Adipocyte (in vitro differentiated cells): ENCODE results near the gene TDRD12.
"Not testable (repeated sequence)": the region's sequence is repeated elsewhere in the genome, so short reads cannot be mapped to it uniquely, and the experiment has no call there.

Experiments
- DNase-seq: peaks from one replicate; pipeline ENCODE4 v3.0.0-alpha.2; 2015; ENCODE audit warnings: low read depth
- H3K27me3 ChIP-seq: replicated peaks from 2 replicates; pipeline ENCODE4 v1.7.0; 2013; ENCODE audit warnings: mild to moderate bottlenecking, low read length, moderate library complexity; ENCODE audit not compliant: control insufficient read depth, insufficient read depth
- H3K36me3 ChIP-seq: 2 replicates; pipeline ENCODE4 v1.7.0; 2013; ENCODE audit warnings: low read length, mild to moderate bottlenecking, moderate library complexity; ENCODE audit not compliant: control insufficient read depth, insufficient read depth, severe bottlenecking
- H3K4me1 ChIP-seq: 2 replicates; pipeline ENCODE4 v1.7.0; 2013; ENCODE audit warnings: mild to moderate bottlenecking, low read length, moderate library complexity; ENCODE audit not compliant: control insufficient read depth, insufficient read depth
- H3K4me3 ChIP-seq: 2 replicates; pipeline ENCODE4 v1.7.0; 2013; ENCODE audit warnings: mild to moderate bottlenecking, low read length, moderate library complexity
- H3K9ac ChIP-seq: 2 replicates; pipeline ENCODE4 v1.7.0; 2013; ENCODE audit warnings: mild to moderate bottlenecking, low read length, moderate library complexity
- H3K9me3 ChIP-seq: 2 replicates; pipeline ENCODE4 v1.7.0; 2013; ENCODE audit warnings: mild to moderate bottlenecking, low read length, moderate library complexity; ENCODE audit not compliant: control insufficient read depth

TDRD12 gene

DNA sequence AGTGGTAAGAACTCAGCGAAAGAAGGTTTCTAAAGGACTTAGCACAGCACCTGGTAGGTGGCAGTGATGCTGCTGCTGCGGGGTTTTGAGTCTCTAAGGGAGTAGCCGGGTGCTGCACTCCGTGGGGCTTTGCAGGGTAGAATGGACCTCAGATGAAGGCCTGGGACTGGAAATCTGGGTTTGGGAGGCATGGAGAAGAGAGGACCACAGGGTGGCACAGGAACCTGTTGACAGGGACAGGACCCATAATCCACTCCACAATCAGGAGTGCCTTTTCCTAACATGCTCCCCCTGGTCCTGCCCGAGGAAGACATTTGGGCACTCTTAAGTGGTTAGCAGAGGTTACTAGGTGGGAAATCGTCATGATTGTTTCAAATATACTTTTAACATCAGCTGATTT lies 29.8 kb downstream of the TDRD12 start:
- Histone ChIP-seq H3K4me3 (no peak overlapping the region), H3K9me3 (no peaks in the 10 kb centered on the region), H3K9ac (no peak overlapping the region), H3K36me3 (no peaks in the 10 kb centered on the region), H3K4me1 (no peaks in the 10 kb centered on the region), H3K27me3 (peaks cover 32% of the 10 kb centered on the region)
- DNase-seq = no peak

DNA sequence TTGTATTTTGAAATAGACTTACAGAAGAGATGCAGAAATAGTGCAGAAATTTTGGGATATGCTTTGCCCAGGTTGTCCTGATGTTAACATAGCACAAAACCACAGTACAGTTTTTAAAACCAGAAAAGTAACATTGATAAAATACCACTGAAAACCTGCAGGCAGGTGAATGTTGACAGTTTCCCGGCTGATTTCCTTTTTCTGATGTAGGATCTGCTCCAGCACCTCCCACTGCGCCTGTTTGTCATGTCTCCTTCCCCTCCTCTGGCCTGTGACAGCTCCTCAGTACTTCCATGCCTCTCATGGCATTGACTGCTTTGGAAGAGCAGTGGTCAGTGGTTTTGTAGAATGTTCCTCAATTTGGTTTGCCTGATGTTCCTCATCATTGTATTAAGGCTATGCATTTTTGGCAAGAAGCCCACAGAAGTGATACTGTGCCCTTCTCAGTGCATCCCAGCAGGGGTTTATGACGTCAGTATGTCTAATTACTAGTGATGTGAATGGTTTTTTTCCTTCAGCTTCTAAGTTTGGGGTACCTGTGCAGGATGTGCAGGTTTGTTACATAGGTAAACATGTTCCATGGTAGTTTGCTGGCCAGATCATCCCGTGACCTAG lies 31.0 kb downstream of the TDRD12 start:
- no peak for DNase-seq
- H3K9me3 ChIP-seq = no peaks in the 10 kb centered on the region
- H3K4me3 ChIP-seq = no peak overlapping the region
- H3K36me3 ChIP-seq = no peaks in the 10 kb centered on the region
- no peaks in the 10 kb centered on the region for H3K4me1 ChIP-seq
- H3K27me3 ChIP-seq = peaks cover 27% of the 10 kb centered on the region
- H3K9ac ChIP-seq = no peak overlapping the region

DNA sequence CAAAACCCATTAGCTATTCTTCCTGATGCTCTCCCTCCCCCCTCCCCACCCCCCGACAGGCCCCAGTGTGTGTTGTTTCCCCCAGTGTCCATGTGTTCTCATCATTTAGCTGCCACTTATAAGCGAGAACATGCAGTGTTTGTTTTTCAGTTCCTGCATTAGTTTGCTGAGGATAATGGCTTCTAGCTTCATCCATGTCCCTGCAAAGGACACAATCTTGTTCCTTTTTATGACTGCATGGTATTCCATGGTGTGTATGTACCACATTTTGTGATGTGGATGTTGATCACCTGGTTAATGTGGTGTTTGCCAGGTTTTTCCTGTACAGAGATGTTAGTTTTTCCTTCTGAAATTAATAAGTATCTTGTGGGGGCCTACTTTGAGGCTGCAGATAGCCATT lies 31.5 kb downstream of the TDRD12 start:
- Histone ChIP-seq H3K9me3 (no peaks in the 10 kb centered on the region), H3K4me1 (no peaks in the 10 kb centered on the region), H3K27me3 (peaks cover 26% of the 10 kb centered on the region), H3K9ac (no peak overlapping the region), H3K36me3 (no peaks in the 10 kb centered on the region), H3K4me3 (no peak overlapping the region)
- no peak for DNase-seq

DNA sequence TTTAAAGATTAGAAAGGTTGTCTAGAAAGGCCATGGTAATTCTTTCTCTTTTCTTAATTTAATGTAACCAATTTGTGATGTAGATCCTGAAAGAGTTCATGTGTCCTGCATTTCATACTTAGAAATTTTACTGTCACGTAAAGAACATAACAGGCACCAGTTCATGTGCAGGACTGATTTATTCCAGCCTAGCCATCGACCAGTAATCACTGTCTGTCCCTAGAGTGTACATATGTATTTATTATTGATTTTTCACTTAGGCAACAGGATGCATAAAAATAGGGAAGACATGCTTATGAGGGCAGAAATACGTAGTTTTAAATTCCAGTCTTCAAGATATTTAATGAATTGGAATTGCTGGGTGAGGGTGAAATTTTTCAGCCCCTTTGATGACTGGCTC lies 37.6 kb downstream of the TDRD12 start:
- no peak for DNase-seq
- H3K9ac ChIP-seq = no peak overlapping the region
- H3K36me3 ChIP-seq = no peaks in the 10 kb centered on the region
- no peaks in the 10 kb centered on the region for H3K9me3 ChIP-seq
- H3K27me3 ChIP-seq = no peaks in the 10 kb centered on the region
- H3K4me1 ChIP-seq = no peaks in the 10 kb centered on the region
- no peak overlapping the region for H3K4me3 ChIP-seq

DNA sequence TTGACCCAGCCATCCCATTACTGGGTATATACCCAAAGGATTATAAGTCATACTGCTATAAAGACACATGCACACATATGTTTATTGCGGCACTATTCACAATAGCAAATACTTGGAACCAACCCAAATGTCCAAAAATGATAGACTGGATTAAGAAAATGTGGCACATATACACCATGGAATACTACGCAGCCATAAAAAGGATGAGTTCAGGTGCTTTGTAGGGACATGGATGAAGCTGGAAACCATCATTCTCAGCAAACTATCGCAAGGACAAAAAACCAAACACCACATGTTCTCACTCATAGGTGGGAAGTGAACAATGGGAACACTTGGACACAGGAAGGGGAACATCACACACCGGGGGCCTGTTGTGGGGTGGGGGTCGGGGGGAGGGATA lies 45.8 kb downstream of the TDRD12 start:
- not testable (repeated sequence) for H3K9ac ChIP-seq, H3K27me3 ChIP-seq, H3K4me3 ChIP-seq, H3K36me3 ChIP-seq, H3K4me1 ChIP-seq, H3K9me3 ChIP-seq, DNase-seq

DNA sequence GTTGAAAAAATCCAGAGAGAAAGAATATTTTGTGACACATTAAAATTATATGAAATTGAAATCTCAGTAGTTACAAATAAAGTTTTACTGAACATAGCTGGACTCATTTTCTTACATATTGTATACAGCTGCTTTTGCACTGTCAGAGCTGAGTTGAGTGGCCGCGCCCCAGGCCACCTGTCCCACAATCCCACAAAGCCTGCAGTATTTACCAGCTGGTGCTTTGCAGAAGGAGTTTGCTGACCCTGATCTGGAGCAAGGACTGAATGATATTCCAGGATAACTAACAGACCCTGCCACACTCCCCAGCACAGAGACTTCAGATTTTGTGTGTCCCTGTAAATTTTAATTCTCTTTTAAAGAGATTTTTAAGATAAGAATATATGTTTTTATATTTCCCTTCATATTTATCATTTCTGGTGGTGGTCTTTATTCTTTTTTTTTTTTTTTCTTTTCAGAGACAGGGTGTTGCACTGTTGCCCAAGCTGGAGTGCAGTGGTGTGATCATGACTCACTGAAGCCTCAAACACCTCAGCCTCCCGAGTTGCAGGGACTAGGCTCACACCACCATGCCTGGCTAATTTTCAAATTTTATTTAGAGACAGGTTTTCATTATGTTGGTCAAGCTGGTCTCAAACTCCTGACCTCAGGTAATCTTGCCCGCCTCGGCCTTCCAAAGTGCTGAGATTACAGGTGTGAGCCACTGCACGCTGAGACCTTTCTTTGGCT lies 48.5 kb downstream of the TDRD12 start:
- Histone ChIP-seq H3K4me3 (no peak overlapping the region), H3K4me1 (no peaks in the 10 kb centered on the region), H3K9ac (no peak overlapping the region), H3K27me3 (peaks cover 3% of the 10 kb centered on the region), H3K9me3 (peaks cover 4% of the 10 kb centered on the region), H3K36me3 (no peaks in the 10 kb centered on the region)
- DNase-seq = no peak

DNA sequence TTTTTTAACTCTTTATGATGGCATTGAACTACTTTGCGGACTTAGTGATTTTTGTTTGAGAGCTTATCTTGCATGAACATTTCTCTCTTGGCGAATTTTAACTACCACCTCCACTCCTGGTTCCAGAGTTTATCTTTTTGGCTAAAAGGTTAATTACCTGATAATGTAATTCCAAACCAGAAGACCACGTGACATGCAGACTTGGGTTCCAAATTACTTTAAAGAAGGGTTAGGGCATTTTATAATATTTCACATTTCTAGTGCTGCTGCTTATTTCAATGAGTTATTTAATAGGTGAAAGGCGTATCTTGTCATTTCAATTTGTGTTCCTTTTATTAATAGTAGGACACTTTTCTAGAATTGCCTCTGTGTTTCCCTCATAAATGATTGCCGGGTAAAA lies 52.0 kb downstream of the TDRD12 start:
- no peak for DNase-seq
- no peak overlapping the region for H3K9ac ChIP-seq
- no peaks in the 10 kb centered on the region for H3K4me1 ChIP-seq
- peaks cover 4% of the 10 kb centered on the region for H3K9me3 ChIP-seq
- H3K36me3 ChIP-seq = no peaks in the 10 kb centered on the region
- no peak overlapping the region for H3K4me3 ChIP-seq
- H3K27me3 ChIP-seq = no peaks in the 10 kb centered on the region

DNA sequence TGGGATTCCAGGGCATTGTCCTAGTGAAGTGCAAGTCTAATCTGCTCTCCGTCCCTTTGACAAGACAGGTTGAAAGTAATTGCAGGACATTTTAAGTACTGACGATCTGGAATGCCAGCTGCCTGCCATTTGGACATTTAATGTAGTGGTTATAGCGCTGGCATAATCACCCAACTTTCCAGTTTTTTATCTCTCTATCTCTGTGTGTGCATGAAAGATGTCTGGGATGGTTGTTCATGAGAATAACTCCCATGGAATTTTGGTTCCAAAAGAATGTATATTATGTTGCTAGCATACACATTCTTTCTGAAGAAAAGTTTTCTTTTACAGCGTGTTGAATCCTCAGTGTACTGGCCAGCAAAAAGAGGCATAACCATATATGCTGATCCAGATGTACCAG lies 53.6 kb downstream of the TDRD12 start:
- Histone ChIP-seq H3K4me1 (no peaks in the 10 kb centered on the region), H3K9me3 (peaks cover 4% of the 10 kb centered on the region), H3K9ac (no peak overlapping the region), H3K36me3 (no peaks in the 10 kb centered on the region), H3K4me3 (no peak overlapping the region), H3K27me3 (no peaks in the 10 kb centered on the region)
- peak; percentile 15 for DNase-seq

DNA sequence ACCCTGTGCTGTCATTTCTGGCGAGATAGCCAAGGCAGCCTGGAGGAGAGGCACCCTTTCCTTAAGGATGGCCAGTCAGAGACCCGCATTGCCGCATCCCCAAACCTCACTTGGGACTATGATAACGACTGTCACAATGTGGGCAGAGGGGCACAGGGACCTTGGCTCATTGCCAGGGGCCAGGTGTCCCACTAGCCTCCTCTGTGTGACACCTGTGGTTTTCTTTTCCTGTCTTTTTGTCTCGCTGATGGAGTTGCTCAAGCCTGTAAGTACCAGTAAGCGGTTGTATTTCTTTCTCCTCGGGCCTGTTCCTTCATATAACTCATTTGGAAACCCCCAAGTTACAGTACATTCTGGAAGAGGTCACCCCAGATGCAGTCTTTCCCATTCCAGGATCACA lies 59.5 kb downstream of the TDRD12 start:
- H3K4me1 ChIP-seq = no peaks in the 10 kb centered on the region
- no peaks in the 10 kb centered on the region for H3K36me3 ChIP-seq
- no peak for DNase-seq
- no peak overlapping the region for H3K4me3 ChIP-seq
- no peak overlapping the region for H3K9ac ChIP-seq
- no peaks in the 10 kb centered on the region for H3K27me3 ChIP-seq
- peaks cover 11% of the 10 kb centered on the region for H3K9me3 ChIP-seq

DNA sequence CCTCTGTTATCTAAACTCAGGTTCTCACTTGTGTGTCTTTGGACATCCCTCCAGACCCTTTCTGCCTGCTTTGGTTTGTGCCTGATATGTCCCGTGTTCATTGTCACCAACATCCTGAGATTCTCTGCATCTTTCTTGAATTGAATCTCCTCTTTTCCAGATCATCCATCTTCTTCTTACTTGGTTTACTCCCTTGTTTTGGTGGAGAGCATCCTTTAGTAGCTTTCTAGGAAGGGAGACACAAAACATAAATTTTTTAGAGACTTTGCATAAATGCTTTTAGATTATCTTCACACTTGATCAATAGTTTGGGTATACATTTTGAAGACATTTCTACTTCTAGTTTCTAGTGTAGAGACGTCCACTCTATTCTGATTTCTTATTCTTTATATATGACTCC lies 61.7 kb downstream of the TDRD12 start:
- no peaks in the 10 kb centered on the region for H3K4me1 ChIP-seq
- no peaks in the 10 kb centered on the region for H3K36me3 ChIP-seq
- no peaks in the 10 kb centered on the region for H3K27me3 ChIP-seq
- H3K9me3 ChIP-seq = peaks cover 11% of the 10 kb centered on the region
- H3K4me3 ChIP-seq = no peak overlapping the region
- no peak overlapping the region for H3K9ac ChIP-seq
- no peak for DNase-seq

DNA sequence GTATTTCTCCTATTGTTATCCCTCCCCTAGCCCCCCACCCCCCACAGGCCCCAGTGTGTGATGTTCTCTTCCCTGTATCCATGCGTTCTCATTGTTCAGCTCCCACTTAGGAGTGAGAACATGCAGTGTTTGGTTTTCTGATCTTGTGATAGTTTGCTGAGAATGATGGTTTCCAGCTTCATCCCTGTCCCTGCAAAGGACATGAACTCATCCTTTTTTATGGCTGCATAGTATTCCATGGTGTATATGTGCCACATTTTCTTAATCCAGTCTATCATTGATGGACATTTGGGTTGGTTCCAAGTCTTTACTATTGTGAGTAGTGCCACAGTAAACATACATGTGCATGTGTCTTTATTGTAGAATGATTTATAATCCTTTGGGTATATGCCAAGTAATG lies 62.5 kb downstream of the TDRD12 start:
- H3K4me3 ChIP-seq, H3K27me3 ChIP-seq, H3K4me1 ChIP-seq, H3K36me3 ChIP-seq, H3K9ac ChIP-seq, DNase-seq: not testable (repeated sequence)
- H3K9me3 ChIP-seq = peaks cover 11% of the 10 kb centered on the region
